Hepatocyte (in vitro differentiated cells): ENCODE data around the gene CLEC2A. TPM values are rescaled to one million over a fixed set of nuclear protein-coding genes. Genes with fewer than 3 reads are reported as not detected.

Source experiments
- DNase-seq: peaks from one replicate; pipeline ENCODE4 v3.0.0-alpha.2; 2016; ENCODE audit warnings: low spot score
- H2AFZ ChIP-seq: fragments of 200-600 bp; sonication (generic); 2 replicates; pipeline ENCODE4 v1.6.0; 2016; ENCODE audit warnings: antibody characterized with exemption, mild to moderate bottlenecking
- H3K27ac ChIP-seq: fragments of 200-600 bp; sonication (generic); 2 replicates; pipeline ENCODE4 v1.5.1; 2016; ENCODE audit warnings: mild to moderate bottlenecking
- H3K27me3 ChIP-seq: fragments of 200-600 bp; sonication (generic); 2 replicates; pipeline ENCODE4 v1.6.1; 2016
- H3K36me3 ChIP-seq: fragments of 200-600 bp; sonication (generic); replicated peaks from 2 replicates; pipeline ENCODE4 v1.5.1; 2016; ENCODE audit warnings: low read depth; ENCODE audit not compliant: insufficient read depth
- H3K4me1 ChIP-seq: fragments of 200-600 bp; sonication (generic); 2 replicates; pipeline ENCODE4 v1.5.1; 2016; ENCODE audit warnings: mild to moderate bottlenecking, moderate library complexity; ENCODE audit not compliant: insufficient read depth
- H3K4me2 ChIP-seq: fragments of 200-600 bp; sonication (generic); 2 replicates; pipeline ENCODE4 v1.6.0; 2016
- H3K4me3 ChIP-seq: fragments of 200-600 bp; sonication (generic); 2 replicates; pipeline ENCODE4 v1.5.1; 2016; ENCODE audit warnings: mild to moderate bottlenecking
- H3K79me2 ChIP-seq: fragments of 200-600 bp; sonication (generic); 2 replicates; pipeline ENCODE4 v1.6.0; 2017; ENCODE audit warnings: mild to moderate bottlenecking
- H3K9me2 ChIP-seq: fragments of 200-600 bp; sonication (generic); replicated peaks from 2 replicates; pipeline ENCODE4 v1.6.0; 2017; ENCODE audit warnings: mild to moderate bottlenecking; ENCODE audit not compliant: insufficient read depth
- H3K9me3 ChIP-seq: fragments of 200-600 bp; sonication (generic); 2 replicates; pipeline ENCODE4 v1.5.1; 2016; ENCODE audit warnings: low read depth, mild to moderate bottlenecking
- H4K20me1 ChIP-seq: fragments of 200-600 bp; sonication (generic); 2 replicates; pipeline ENCODE4 v1.6.0; 2016; ENCODE audit warnings: mild to moderate bottlenecking; ENCODE audit not compliant: insufficient read depth, poor library complexity, severe bottlenecking
- CTCF ChIP-seq: fragments of 200-600 bp; sonication (generic); IDR thresholded peaks from 2 replicates; pipeline ENCODE4 v1.5.1; 2016; ENCODE audit warnings: antibody characterized with exemption, mild to moderate bottlenecking; ENCODE audit not compliant: poor library complexity
- EZH2 ChIP-seq: fragments of 200-600 bp; sonication (generic); IDR thresholded peaks from 2 replicates; pipeline ENCODE4 v1.6.1; 2016; ENCODE audit warnings: antibody characterized with exemption, mild to moderate bottlenecking, borderline replicate concordance
- EZH2phosphoT487 ChIP-seq: fragments of 200-600 bp; sonication (generic); IDR thresholded peaks from one replicate; pipeline ENCODE4 v1.6.1; 2018; ENCODE audit warnings: antibody characterized with exemption, mild to moderate bottlenecking, low read depth, moderate library complexity; ENCODE audit not compliant: unreplicated experiment, severe bottlenecking
- WGBS: methylation state at CpG from one replicate; pipeline ENCODE4 v1.1.6; 2016; ENCODE audit warnings: low lambda C conversion rate; ENCODE audit errors: missing lambda C conversion rate; 5-methylcytosine and 5-hydroxymethylcytosine counted together
- polyA plus RNA-seq: library from polyadenylated mRNA; unstranded; fragments of >200 nt; fragmentation: Nextera tagmentation; extraction: Ambion mirVana; gene quantifications from 2 replicates; pipeline ENCODE4 v1.2.1, GENCODE V29; 2016
- total RNA-seq: library from RNA; depleted of rRNA; stranded (reverse); fragments of >200 nt; gene quantifications from 2 replicates; pipeline ENCODE4 v1.2.3, GENCODE V29; 2014

CLEC2A gene
- total and polyA plus RNA-seq, 2 experiments from 2014 or later, result not detected

DNA sequence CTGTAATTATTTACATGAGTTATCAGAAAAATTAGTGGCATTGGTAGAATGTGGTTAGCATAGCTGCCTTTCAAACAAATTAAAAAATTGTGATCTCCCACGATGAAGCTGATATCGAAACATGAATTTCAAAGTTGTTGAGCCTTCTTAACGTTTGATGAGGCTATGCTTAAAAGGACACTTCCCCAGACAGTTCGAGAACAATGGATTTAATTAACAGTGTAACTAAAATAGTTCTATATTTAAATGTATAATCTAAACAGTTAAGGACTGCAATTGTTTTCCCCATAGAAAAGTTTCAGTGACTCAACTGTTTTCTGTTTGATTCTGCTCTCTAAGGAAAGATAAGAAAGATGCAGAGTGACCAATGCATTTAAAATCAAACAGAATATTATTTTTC, 64.6 kb downstream of the CLEC2A start:
- Histone ChIP-seq H3K9me2 (no peaks in the 10 kb centered on the region), H3K79me2 (no peaks in the 10 kb centered on the region), H3K36me3 (no peaks in the 10 kb centered on the region), H3K4me3 (no peak overlapping the region), H3K27me3 (no peaks in the 10 kb centered on the region), H4K20me1 (no peaks in the 10 kb centered on the region), H3K27ac (no peak overlapping the region), H2AFZ (no peak overlapping the region), H3K4me1 (peaks cover 4% of the 10 kb centered on the region), H3K9me3 (no peaks in the 10 kb centered on the region), H3K4me2 (peak overlapping the region; percentile 4)
- TF ChIP-seq EZH2, result no peak
- DNase-seq, result no peak
- 83% methylated on average over 4 of the region's 4 CpGs for WGBS

DNA sequence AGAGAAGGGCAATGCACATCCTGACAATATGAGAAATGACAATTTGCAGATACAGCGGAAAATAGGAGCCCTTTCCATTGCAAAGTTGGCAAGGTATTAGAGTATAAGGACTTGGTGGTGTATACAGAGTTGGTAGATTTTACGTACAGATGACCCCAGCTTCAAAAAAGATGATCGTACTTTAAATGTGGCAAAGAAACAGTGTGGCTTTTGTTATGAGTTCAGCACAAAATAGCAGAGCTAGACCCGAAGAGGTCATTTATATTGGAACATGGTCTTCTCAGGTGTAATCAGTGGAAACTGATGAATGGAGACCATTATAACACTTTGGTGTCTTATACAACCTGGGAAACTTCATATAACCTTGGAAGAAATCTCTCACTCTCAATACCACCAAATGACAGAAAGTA, 65.3 kb downstream of the CLEC2A start:
- 92% methylated on average over 4 of the region's 4 CpGs for WGBS
- H3K36me3 ChIP-seq, result no peaks in the 10 kb centered on the region
- no peak overlapping the region for H2AFZ ChIP-seq
- H3K9me2 ChIP-seq, result no peaks in the 10 kb centered on the region
- no peaks in the 10 kb centered on the region for H3K27me3 ChIP-seq
- H3K9me3 ChIP-seq, result no peaks in the 10 kb centered on the region
- H3K79me2 ChIP-seq, result no peaks in the 10 kb centered on the region
- H3K4me2 ChIP-seq, result no peak overlapping the region
- TF ChIP-seq EZH2phosphoT487 (no peak), CTCF (no peak)
- no peak overlapping the region for H3K27ac ChIP-seq
- no peaks in the 10 kb centered on the region for H4K20me1 ChIP-seq
- H3K4me1 ChIP-seq, result peaks cover 4% of the 10 kb centered on the region
- DNase-seq, result no peak
- no peak overlapping the region for H3K4me3 ChIP-seq

DNA sequence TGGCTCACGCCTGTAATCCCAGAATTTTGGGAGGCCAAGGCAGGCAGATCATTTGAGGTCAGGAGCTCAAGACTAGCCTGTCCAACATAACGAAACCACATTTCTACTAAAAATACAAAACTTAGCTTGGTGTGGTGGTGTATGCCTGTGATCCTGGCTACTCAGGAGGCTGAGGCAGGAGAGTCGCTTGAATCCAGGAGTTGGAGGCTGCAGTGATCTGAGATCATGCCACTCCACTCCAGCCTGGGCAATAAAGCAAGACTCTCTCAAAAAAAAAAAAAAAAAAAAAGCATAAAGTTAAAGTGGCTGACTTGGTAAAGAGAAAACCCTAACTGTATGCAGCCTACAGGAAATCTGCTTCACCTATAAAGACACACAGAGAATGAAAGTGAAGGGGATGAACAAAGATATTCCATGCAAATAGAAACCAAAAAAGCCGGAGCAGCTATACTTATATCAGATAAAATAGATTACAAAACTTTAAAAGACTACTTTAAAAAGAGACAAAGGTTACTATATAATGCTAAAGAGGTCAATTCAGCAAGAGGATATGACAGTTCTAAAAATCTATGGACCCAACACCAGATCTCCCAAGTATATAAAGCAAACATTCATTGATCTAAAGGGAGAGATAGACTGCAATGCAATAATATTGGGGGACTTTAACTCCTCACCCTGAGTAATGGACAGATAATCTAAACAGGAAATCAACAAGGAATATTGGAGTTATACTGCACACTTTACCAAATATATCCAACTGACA, 67.1 kb downstream of the CLEC2A start:
- Histone ChIP-seq H4K20me1 (no peaks in the 10 kb centered on the region), H3K79me2 (no peaks in the 10 kb centered on the region), H3K36me3 (no peaks in the 10 kb centered on the region), H3K4me3 (no peak overlapping the region), H3K9me2 (no peaks in the 10 kb centered on the region), H3K4me2 (no peak overlapping the region), H3K9me3 (no peaks in the 10 kb centered on the region), H3K4me1 (peaks cover 3% of the 10 kb centered on the region), H3K27ac (no peak overlapping the region), H2AFZ (no peak overlapping the region), H3K27me3 (no peaks in the 10 kb centered on the region)
- WGBS, result 84% methylated on average over 4 of the region's 4 CpGs
- no peak for DNase-seq
- TF ChIP-seq CTCF (no peak), EZH2phosphoT487 (no peak), EZH2 (no peak)

Other genes starting within 250 kb of the CLEC2A start
- gene CLECL1, start 199.3 kb downstream of the CLEC2A start, total RNA-seq, result not detected in 2 replicates
- not detected in 2 replicates for gene CLECL1, start 199.3 kb downstream of the CLEC2A start, polyA plus RNA-seq
- gene CD69, start 171.5 kb downstream of the CLEC2A start, total RNA-seq, result 0.07 TPM in 1 of 2 replicates, not detected in the other
- gene CD69, start 171.5 kb downstream of the CLEC2A start, polyA plus RNA-seq, result 0.57 TPM in 1 of 2 replicates, not detected in the other
- gene KLRF1, start 104.9 kb downstream of the CLEC2A start, total RNA-seq, result not detected in 2 replicates
- gene KLRF1, start 104.9 kb downstream of the CLEC2A start, polyA plus RNA-seq, result not detected in 2 replicates
- gene CLEC2B, start 63.0 kb downstream of the CLEC2A start, total RNA-seq, result 5.0 and 5.7 TPM in 2 replicates
- 4.9 and 5.9 TPM in 2 replicates for gene CLEC2B, start 63.0 kb downstream of the CLEC2A start, polyA plus RNA-seq
- gene KLRF2, start 50.9 kb downstream of the CLEC2A start, total RNA-seq, result not detected in 2 replicates
- gene KLRF2, start 50.9 kb downstream of the CLEC2A start, polyA plus RNA-seq, result 0.36 TPM in 1 of 2 replicates, not detected in the other
- 0.08 and 1.2 TPM in 2 replicates for gene CLEC12A, start 39.0 kb upstream of the CLEC2A start, total RNA-seq
- gene CLEC12A, start 39.0 kb upstream of the CLEC2A start, polyA plus RNA-seq, result 0.54 and 0.73 TPM in 2 replicates
- 0.20 and 0.36 TPM in 2 replicates for gene CLEC1B, start 66.8 kb upstream of the CLEC2A start, total RNA-seq
- gene CLEC1B, start 66.8 kb upstream of the CLEC2A start, polyA plus RNA-seq, result 0.55 and 2.4 TPM in 2 replicates
- gene CLEC12B, start 78.3 kb upstream of the CLEC2A start, total RNA-seq, result not detected in 2 replicates
- not detected in 2 replicates for gene CLEC12B, start 78.3 kb upstream of the CLEC2A start, polyA plus RNA-seq
- gene CLEC9A, start 98.3 kb upstream of the CLEC2A start, total RNA-seq, result not detected in 2 replicates
- gene CLEC9A, start 98.3 kb upstream of the CLEC2A start, polyA plus RNA-seq, result not detected in 2 replicates
- 3.0 and 6.4 TPM in 2 replicates for gene CLEC1A, start 166.6 kb upstream of the CLEC2A start, total RNA-seq
- gene CLEC1A, start 166.6 kb upstream of the CLEC2A start, polyA plus RNA-seq, result 3.6 and 4.2 TPM in 2 replicates
- gene CLEC7A, start 197.8 kb upstream of the CLEC2A start, total RNA-seq, result 1.1 and 2.3 TPM in 2 replicates
- gene CLEC7A, start 197.8 kb upstream of the CLEC2A start, polyA plus RNA-seq, result 1.3 and 2.3 TPM in 2 replicates
- gene OLR1, start 239.8 kb upstream of the CLEC2A start, total RNA-seq, result 7.3 and 15.1 TPM in 2 replicates
- gene OLR1, start 239.8 kb upstream of the CLEC2A start, polyA plus RNA-seq, result 6.4 and 20.8 TPM in 2 replicates
- gene TMEM52B, start 246.7 kb upstream of the CLEC2A start, total RNA-seq, result 0.03 TPM in 1 of 2 replicates, not detected in the other
- 1.0 and 1.8 TPM in 2 replicates for gene TMEM52B, start 246.7 kb upstream of the CLEC2A start, polyA plus RNA-seq